WI38 (cell line): ENCODE results near the gene SLC9A9.

Source experiments
- H3K4me3 ChIP-seq: 2 replicates; pipeline ENCODE4 v1.5.1; 2011; ENCODE audit warnings: low read depth, mild to moderate bottlenecking, control low read depth, low read length
- TF ChIP-seq, protein P1 (sequence below): IDR thresholded peaks from 2 replicates; pipeline ENCODE4 v1.5.1; 2012; ENCODE audit warnings: low read depth, mild to moderate bottlenecking, control low read depth, low read length

SLC9A9 gene

DNA sequence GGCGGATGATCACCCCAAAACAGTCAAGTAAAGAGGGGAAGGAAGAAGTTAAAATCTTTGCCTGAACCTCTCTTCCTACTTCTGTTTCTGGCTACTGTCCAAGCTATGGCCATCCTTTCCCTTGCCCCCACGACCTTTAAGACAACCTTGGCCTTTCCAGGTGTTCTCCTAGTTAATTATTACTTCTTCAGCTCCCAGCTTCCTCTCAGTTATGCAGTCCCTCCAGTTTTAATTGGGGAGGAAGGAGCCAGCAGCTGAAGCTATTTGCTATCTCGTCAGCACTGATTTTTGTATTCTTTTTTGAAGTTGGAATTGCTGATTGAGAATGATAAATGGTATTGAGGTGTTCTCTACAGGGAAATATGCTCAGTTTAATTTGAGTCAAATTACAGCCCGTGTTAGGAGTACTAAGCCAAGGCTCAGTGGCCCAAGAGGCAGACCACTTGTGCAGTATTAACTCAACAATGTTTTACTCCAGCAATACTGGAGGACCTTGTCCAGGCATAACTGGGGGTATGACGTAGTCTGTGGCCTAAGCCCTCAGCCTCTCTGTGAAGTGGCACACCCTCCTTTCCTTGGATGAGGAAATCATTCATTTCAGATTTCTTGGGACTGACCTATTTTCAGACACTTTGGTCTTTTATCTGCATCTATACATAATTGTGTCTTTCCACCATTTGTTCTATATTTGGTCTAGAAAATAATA lies 336.9 kb downstream of the SLC9A9 start:
- TF ChIP-seq, protein P1, sequence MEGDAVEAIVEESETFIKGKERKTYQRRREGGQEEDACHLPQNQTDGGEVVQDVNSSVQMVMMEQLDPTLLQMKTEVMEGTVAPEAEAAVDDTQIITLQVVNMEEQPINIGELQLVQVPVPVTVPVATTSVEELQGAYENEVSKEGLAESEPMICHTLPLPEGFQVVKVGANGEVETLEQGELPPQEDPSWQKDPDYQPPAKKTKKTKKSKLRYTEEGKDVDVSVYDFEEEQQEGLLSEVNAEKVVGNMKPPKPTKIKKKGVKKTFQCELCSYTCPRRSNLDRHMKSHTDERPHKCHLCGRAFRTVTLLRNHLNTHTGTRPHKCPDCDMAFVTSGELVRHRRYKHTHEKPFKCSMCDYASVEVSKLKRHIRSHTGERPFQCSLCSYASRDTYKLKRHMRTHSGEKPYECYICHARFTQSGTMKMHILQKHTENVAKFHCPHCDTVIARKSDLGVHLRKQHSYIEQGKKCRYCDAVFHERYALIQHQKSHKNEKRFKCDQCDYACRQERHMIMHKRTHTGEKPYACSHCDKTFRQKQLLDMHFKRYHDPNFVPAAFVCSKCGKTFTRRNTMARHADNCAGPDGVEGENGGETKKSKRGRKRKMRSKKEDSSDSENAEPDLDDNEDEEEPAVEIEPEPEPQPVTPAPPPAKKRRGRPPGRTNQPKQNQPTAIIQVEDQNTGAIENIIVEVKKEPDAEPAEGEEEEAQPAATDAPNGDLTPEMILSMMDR: no peak
- H3K4me3 ChIP-seq: no peak overlapping the region

DNA sequence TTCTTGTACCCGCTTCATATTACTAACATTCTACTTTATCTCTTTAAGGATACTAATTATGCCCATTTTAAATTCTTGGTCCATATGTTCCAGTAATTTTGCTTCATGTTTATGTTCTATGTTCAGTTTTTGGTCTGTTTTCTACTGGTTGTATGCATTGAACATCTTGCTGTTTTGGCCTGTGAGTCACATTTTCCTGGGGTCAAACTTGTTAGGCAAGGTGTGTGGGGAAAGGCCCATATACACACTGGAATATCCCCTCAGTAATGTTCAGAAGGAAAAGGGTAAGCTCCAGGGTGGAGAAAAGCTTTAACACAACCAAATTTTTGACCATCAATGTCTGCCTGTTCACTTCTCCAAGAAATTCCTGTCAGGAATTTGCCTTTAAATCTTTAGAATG lies 337.7 kb downstream of the SLC9A9 start:
- TF ChIP-seq, protein P1: no peak

DNA sequence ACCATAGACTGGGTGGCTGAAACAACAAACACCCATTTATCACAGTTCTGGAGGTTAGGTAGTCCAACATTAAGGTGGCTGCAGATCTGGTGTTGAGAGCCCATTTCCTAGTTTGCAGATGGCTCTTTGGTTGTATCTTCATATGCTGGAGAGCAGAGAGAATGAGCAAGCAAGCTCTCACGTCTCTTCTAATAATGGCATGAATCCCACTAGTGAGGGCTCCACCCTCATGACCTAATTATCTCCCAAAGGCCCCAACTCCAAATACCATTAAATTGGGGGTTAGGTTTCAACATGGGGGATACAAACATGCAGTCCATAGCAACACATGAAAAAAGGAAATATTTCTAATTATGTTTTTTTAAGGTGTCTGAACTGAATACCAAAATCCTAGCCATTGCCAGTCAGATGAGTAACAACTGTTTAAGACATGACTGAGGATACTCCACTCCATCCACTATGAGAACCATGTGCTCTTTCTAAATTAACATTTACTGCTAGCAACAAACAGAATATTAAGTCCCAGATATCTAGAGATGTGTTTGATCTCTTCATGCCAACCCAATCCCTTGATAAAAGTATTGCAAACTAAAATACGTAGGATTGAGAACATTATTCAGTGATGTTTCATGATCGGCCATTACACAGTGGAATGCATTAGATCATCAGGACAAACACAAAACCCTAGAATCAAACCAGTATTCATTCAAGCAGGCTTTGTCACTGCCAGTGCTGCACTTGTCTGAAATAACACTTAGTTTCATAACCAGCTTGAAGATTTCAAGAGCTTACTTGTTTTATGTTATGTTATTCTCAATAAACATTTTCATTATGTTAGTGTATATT lies 340.3 kb downstream of the SLC9A9 start:
- peak overlapping the region; percentile 4; the same call in 1 of the 2 replicates for H3K4me3 ChIP-seq

More for the DNA sequence above, 337.7 kb downstream of the SLC9A9 start:
- no peak overlapping the region for H3K4me3 ChIP-seq

DNA sequence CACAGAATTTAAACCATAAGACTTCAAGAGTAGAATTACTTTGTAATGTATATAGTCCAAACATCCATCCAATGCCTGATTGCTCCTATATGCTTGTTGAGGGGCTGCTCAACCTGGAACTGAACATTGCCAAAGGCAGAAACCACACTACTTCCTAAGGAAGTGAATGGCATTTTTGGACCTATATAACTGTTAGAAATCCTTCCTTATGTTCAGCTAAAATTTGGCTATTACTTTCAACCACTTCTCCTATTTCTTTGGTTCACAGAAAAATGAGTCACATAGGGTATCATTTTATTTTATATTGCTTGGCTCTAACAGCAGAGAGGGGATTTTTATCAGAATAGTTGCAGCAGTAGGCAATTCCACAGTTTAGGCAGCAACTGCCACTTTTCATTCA lies 342.1 kb downstream of the SLC9A9 start:
- TF ChIP-seq, protein P1: no peak
- no peak overlapping the region for H3K4me3 ChIP-seq

More for the DNA sequence above, 340.3 kb downstream of the SLC9A9 start:
- TF ChIP-seq, protein P1: no peak

DNA sequence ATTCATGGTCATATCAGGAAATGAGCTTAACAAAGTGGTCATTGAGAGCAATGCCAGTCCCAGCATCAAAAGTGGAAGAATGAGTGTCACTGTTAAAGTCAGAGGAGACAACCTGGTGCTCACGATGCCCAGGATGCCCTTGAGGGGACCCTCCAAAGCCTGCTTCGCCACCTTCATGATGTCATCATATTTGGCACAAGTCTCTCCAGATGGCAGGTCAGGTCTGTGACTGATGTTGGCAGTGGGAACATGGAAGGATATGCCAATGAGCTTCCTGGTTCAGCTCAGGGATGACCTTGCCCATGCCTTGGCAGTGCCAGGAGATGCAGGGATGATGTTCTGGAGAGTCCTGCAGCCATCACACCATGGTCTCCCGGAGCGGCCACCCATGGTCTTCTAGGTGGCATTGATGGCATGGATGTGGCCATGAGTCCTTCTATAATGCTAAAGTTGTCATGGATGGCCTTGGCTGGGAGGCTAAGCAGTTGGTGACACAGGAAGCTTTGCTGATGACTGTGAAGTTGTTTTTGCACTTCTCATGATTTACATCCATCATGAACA lies 344.9 kb downstream of the SLC9A9 start:
- H3K4me3 ChIP-seq: no peak overlapping the region
- TF ChIP-seq, protein P1: no peak

DNA sequence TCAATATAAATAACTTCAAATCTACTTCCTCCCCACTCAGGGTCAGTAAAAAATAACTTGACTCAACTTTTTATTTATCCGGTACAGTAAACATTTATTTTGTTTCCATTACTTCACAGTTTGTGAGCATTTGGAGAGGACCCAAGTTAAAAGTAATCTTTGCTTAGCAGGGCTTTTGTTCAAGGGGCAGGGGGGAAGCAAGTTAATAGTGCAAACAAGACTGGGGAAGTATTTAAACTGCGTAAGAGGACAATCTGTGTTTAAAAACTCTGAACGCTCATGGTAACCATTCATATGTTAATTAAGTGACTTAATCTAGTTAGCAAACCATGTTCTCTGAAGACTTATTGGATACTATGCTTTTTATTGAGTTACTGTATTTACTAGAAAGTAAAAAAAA lies 346.2 kb downstream of the SLC9A9 start:
- H3K4me3 ChIP-seq: no peak overlapping the region
- TF ChIP-seq, protein P1: no peak
